Caco-2 (cell line): ENCODE measurements around the gene ITGA2B. TPM values are rescaled to one million over a fixed set of nuclear protein-coding genes. Genes with fewer than 3 reads are reported as not detected.

Experiments used
- Bru-seq: library from RNA; stranded (reverse); fragments of 400-500 nt; gene quantifications from one replicate; lab custom pipeline; 2021; lab: Mats Ljungman, UMichigan
- BruChase-seq, 2 experiments: library from RNA; stranded (reverse); fragments of 400-500 nt; gene quantifications; one replicate each; lab custom pipeline; 2021; lab: Mats Ljungman, UMichigan
- BruUV-seq: library from RNA; stranded (reverse); fragments of 400-500 nt; replicated peaks from 2 replicates; lab custom pipeline; 2021; lab: Mats Ljungman, UMichigan
- CTCF ChIA-PET: fragments of 300-600 bp; sonication (Branson Sonifier 250); formaldehyde crosslinking; loops from one replicate; lab custom pipeline; 2022; ENCODE audit warnings: antibody characterized with exemption; lab: Charles Lee
- POLR2A ChIA-PET: fragments of 300-600 bp; sonication (Branson Sonifier 250); formaldehyde crosslinking; loops from one replicate; lab custom pipeline; 2022; ENCODE audit warnings: antibody characterized with exemption; lab: Charles Lee
- DNase-seq, 2 experiments: peaks; one replicate each; pipeline versions ENCODE4 v3.0.0 to v3.0.0-alpha.2; 2020 to 2022
- H3K27me3 ChIP-seq: replicated peaks from 2 replicates; pipeline ENCODE4 v1.6.0; 2011; ENCODE audit warnings: low read length; ENCODE audit not compliant: control insufficient read depth, insufficient read depth
- H3K36me3 ChIP-seq: 2 replicates; pipeline ENCODE4 v1.5.1; 2011; ENCODE audit warnings: low read length; ENCODE audit not compliant: control insufficient read depth, insufficient read depth
- H3K4me1 ChIP-seq: fragments of 250-450 bp; sonication (Bioruptor Pico); 2 replicates; pipeline ENCODE4 v1.5.1; 2020; ENCODE audit warnings: mild to moderate bottlenecking
- H3K4me3 ChIP-seq: 2 replicates; pipeline ENCODE4 v1.5.1; 2011; ENCODE audit warnings: low read depth, mild to moderate bottlenecking, control low read depth, low read length
- H3K9me3 ChIP-seq: fragments of 250-450 bp; sonication (Bioruptor Pico); 2 replicates; pipeline ENCODE4 v1.5.1; 2020; ENCODE audit warnings: mild to moderate bottlenecking, moderate library complexity
- H3K27ac Mint-ChIP-seq: one replicate; pipeline ENCODE4 v1.8.0; 2022; ENCODE audit warnings: mixed read lengths; ENCODE audit not compliant: unreplicated experiment
- H3K27me3 Mint-ChIP-seq: one replicate; pipeline ENCODE4 v1.8.0; 2022; ENCODE audit warnings: mixed read lengths; ENCODE audit not compliant: insufficient read depth, unreplicated experiment
- H3K36me3 Mint-ChIP-seq: one replicate; pipeline ENCODE4 v1.8.0; 2022; ENCODE audit warnings: mild to moderate bottlenecking, mixed read lengths; ENCODE audit not compliant: insufficient read depth, unreplicated experiment
- H3K4me1 Mint-ChIP-seq: one replicate; pipeline ENCODE4 v1.8.0; 2022; ENCODE audit warnings: low read depth, mixed read lengths; ENCODE audit not compliant: unreplicated experiment
- H3K4me3 Mint-ChIP-seq: one replicate; pipeline ENCODE4 v1.8.0; 2022; ENCODE audit warnings: mild to moderate bottlenecking, moderate library complexity, mixed read lengths; ENCODE audit not compliant: unreplicated experiment
- H3K9me3 Mint-ChIP-seq: one replicate; pipeline ENCODE4 v1.8.0; 2022; ENCODE audit warnings: mixed read lengths; ENCODE audit not compliant: unreplicated experiment
- intact Hi-C: fragments of 100-400 bp; cut with micrococcal nuclease; formaldehyde crosslinking; loops from one replicate; pipeline ENCODE4 v1.10.0; 2022; ENCODE audit not compliant: unreplicated experiment
- long read RNA-seq: library from polyadenylated mRNA; stranded (forward); transcript quantifications from one replicate; pipeline ENCODE4 v2.0.0, GENCODE V29; 2022
- total RNA-seq: library from RNA; stranded (reverse); gene quantifications from 2 replicates; pipeline ENCODE4 v1.2.3, GENCODE V29; 2022
- TF ChIP-seq, protein P1 (sequence below), 2 experiments: fragments of 200-600 bp in 1 of 2; IDR thresholded peaks; 1 replicate in 1 of 2; 2 replicates in 1 of 2; pipeline versions ENCODE4 v1.5.1 to v1.8.0; 2011 to 2022; ENCODE audit warnings: antibody characterized with exemption in 1 of 2, control low read depth in 1 of 2, inconsistent platforms in 1 of 2, low read depth in 1 of 2, low read length in 1 of 2, mild to moderate bottlenecking in 1 of 2, moderate library complexity in 1 of 2; ENCODE audit not compliant: insufficient read depth in 1 of 2, severe bottlenecking in 1 of 2, unreplicated experiment in 1 of 2

ITGA2B gene
- total RNA-seq (5.9 and 6.9 TPM in 2 replicates), Bru-seq, nascent RNA (percentile 35 among the genes with signal in this experiment), BruChase-seq, experiment 1, labeled RNA remaining after a 2-hour chase (percentile 28 among the genes with signal in this experiment), BruChase-seq, experiment 2, labeled RNA remaining after a 6-hour chase (percentile 38 among the genes with signal in this experiment)
- long read RNA-seq, partial matches to known transcripts, result 1 of 4 reads
- long read RNA-seq, other reads (novel, unspliced or antisense), result 3 of 4 reads

DNA sequence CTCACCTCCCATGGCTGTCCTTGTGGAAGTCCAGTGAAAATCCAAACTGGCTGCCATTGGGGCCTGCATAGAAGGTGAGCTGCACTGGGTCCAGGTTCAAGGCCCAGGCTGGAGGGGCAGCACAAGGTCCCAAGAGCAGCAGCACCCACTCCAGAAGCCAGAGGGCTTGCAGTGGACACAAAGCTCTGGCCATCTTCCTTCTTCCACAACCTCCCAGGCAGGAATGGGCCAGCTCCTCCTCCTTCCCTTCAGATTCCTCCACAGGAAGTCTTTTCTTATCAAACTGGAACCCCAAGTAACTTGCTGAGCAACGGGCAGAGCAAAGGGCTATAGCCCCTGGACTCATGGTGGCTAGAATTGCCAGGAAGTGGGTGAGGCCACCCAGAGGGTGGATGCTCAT lies at the start of gene ITGA2B:
TSS of gene ITGA2B (minus strand) at position 369 of the 400 bp plus-strand sequence. CDS start at position 193, 176 bp downstream.
- BruUV-seq, result no TSS peak
- Mint-ChIP-seq H3K27ac (no peak within 1 kb of the TSS), H3K27me3 (no peaks in the 10 kb centered on the region), H3K4me3 (no peak within 1 kb of the TSS), H3K36me3 (peaks cover 7% of the 10 kb centered on the region), H3K9me3 (no peaks in the 10 kb centered on the region), H3K4me1 (no peaks in the 10 kb centered on the region)
- Histone ChIP-seq H3K27me3 (no peaks in the 10 kb centered on the region), H3K9me3 (no peaks in the 10 kb centered on the region), H3K36me3 (no peaks in the 10 kb centered on the region), H3K4me3 (no peak within 1 kb of the TSS), H3K4me1 (0 out of 2 replicates have a peak, but pooled peaks cover 4% of the 10 kb centered on the region)
- intact Hi-C loops, result no loop called here
- POLR2A ChIA-PET, result no interaction called here
- TF ChIP-seq, protein P1, sequence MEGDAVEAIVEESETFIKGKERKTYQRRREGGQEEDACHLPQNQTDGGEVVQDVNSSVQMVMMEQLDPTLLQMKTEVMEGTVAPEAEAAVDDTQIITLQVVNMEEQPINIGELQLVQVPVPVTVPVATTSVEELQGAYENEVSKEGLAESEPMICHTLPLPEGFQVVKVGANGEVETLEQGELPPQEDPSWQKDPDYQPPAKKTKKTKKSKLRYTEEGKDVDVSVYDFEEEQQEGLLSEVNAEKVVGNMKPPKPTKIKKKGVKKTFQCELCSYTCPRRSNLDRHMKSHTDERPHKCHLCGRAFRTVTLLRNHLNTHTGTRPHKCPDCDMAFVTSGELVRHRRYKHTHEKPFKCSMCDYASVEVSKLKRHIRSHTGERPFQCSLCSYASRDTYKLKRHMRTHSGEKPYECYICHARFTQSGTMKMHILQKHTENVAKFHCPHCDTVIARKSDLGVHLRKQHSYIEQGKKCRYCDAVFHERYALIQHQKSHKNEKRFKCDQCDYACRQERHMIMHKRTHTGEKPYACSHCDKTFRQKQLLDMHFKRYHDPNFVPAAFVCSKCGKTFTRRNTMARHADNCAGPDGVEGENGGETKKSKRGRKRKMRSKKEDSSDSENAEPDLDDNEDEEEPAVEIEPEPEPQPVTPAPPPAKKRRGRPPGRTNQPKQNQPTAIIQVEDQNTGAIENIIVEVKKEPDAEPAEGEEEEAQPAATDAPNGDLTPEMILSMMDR (IDR thresholded peaks at IDR 0.05; ENCODE audit: insufficient read depth in 1 of 2, low read depth in 1 of 2, low read length in 1 of 2, severe bottlenecking in 1 of 2, unreplicated experiment in 1 of 2), result no peak
- DNase-seq, result peak in 1 of 2 experiments; percentile 23
- CTCF ChIA-PET, result no interaction called here

DNA sequence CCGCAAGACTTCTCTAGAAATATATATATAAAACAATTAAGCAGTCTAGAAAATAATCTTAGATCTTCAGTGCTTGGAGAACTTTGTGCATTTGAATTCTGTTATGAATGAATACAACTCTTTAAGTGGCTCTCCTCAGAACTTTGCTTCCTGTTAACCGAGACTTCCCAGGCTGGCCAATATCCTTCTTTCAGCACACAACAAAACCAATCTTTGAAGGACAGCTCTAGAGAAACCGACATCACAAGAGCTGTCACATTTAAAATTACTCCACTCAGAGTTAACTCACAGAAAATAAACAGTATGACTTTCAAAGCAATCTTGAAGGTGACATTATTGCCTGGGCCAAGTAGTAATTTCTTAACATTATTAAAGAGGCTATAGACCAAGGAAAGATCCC lies 49.7 kb upstream of the ITGA2B start:
- Histone ChIP-seq H3K4me1 (no peaks in the 10 kb centered on the region), H3K9me3 (no peaks in the 10 kb centered on the region), H3K36me3 (no peaks in the 10 kb centered on the region), H3K4me3 (no peak overlapping the region), H3K27me3 (no peaks in the 10 kb centered on the region)
- no peaks in the 10 kb centered on the region for H3K4me1 Mint-ChIP-seq
- H3K9me3 Mint-ChIP-seq, result no peaks in the 10 kb centered on the region
- no TSS peak for BruUV-seq
- TF ChIP-seq, protein P1 (IDR thresholded peaks at IDR 0.05; ENCODE audit: insufficient read depth in 1 of 2, low read depth in 1 of 2, low read length in 1 of 2, severe bottlenecking in 1 of 2, unreplicated experiment in 1 of 2), result no peak
- H3K4me3 Mint-ChIP-seq, result no peak overlapping the region
- peaks cover 26% of the 10 kb centered on the region for H3K36me3 Mint-ChIP-seq
- no peak for DNase-seq
- no peaks in the 10 kb centered on the region for H3K27me3 Mint-ChIP-seq
- CTCF ChIA-PET, result no interaction called here
- H3K27ac Mint-ChIP-seq, result no peak overlapping the region
- POLR2A ChIA-PET, result no interaction called here
- intact Hi-C loops, result no loop called here

DNA sequence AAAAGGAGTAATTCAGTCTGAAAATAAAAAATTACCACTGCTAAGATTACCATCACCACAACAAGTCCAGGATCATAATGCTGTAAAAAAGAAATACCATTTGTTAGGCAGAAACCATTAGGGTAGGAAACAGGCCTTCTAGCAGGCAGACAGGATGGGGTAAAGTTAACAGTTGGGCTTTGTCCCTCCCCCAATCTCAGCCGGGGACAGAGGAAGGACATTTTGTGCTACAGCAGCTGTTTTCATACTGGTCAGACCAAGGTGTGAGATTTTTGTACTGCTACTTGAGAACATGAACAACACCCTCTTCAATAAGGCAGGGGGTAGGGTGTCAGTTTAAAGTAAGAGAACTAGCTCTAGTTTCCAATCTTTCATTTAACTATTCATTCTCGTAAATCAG lies 49.2 kb upstream of the ITGA2B start:
- Histone ChIP-seq H3K9me3 (no peaks in the 10 kb centered on the region), H3K4me1 (no peaks in the 10 kb centered on the region), H3K4me3 (no peak overlapping the region), H3K27me3 (no peaks in the 10 kb centered on the region), H3K36me3 (no peaks in the 10 kb centered on the region)
- Mint-ChIP-seq H3K27me3 (no peaks in the 10 kb centered on the region), H3K9me3 (no peaks in the 10 kb centered on the region), H3K4me3 (no peak overlapping the region), H3K4me1 (no peaks in the 10 kb centered on the region), H3K36me3 (peaks cover 31% of the 10 kb centered on the region), H3K27ac (no peak overlapping the region)
- intact Hi-C loops, result no loop called here
- no peak for DNase-seq
- POLR2A ChIA-PET, result no interaction called here
- TF ChIP-seq, protein P1 (IDR thresholded peaks at IDR 0.05; ENCODE audit: insufficient read depth in 1 of 2, low read depth in 1 of 2, low read length in 1 of 2, severe bottlenecking in 1 of 2, unreplicated experiment in 1 of 2), result no peak
- no TSS peak for BruUV-seq
- CTCF ChIA-PET, result no interaction called here
